ENCODE data around the gene GABRD.
"Not testable (repeated sequence)": the region's sequence is repeated elsewhere in the genome, so short reads cannot be mapped to it uniquely, and the experiment has no call there.

GABRD gene

DNA sequence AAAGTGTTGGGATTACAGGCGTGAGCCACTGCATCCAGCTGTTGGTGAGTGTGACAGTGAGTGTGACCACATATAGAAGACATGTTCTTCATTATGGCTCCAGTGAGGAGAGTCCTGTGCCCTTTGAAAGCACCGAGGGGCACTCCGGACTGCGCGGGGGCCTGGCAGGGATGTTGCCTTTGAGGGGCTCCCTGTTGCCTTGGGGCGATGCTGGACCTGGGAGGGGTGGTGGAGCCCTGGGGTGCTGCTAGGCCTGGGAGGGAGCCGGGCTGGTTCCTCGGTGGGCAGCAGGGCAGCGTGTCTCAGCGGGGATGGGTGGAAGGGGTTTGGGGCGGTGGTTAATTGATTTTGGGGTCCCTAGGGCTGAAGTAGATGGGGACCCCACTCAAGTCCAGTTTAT is 41.0 kb upstream of the GABRD start:
- Histone ChIP-seq H3K4me3 (ENCODE audit: low read depth in 1 of 2, low read length in 1 of 2) (no peak overlapping the region), H3K9me3 (no peaks in the 10 kb centered on the region), H3K36me3 (no peaks in the 10 kb centered on the region), H3K27ac (no peak overlapping the region), H3K27me3 (peaks cover 20% of the 10 kb centered on the region), H3K4me1 (ENCODE audit: control insufficient read depth in 1 of 2, insufficient read depth in 1 of 2, low read depth in 1 of 2, low read length in 1 of 2) (no peaks in the 10 kb centered on the region)
- TF ChIP-seq CTCF (IDR thresholded peaks at IDR 0.05): no peak

DNA sequence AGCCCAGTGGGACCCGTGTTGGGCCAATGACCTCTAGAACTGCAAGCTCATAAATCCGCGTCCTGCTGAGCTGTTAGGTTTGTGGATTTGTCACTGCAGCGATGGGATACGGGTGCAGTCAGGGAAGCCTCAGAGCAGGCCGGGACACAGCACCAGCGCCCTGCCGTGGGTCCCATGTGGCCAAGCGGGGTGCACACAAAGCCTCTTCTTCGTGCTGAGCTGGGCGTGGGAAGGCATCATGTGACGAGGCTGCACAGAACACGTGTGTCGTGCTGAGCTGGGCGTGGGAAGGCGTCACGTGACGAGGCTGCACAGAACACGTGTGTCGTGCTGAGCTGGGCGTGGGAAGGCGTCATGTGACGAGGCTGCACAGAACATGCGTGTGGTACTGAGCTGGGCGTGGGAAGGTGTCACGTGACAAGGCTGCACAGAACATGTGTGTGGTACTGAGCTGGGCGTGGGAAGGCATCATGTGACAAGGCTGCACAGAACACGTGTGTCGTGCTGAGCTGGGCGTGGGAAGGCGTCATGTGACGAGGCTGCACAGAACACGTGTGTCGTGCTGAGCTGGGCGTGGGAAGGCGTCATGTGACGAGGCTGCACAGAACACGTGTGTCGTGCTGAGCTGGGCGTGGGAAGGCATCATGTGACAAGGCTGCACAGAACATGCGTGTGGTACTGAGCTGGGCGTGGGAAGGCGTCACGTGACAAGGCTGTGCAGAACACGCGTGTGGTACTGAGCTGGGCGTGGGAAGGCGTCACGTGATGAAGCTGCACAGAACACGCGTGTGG is 40.3 kb upstream of the GABRD start:
- not testable (repeated sequence) for H3K4me3 ChIP-seq (ENCODE audit: low read depth in 1 of 2, low read length in 1 of 2); H3K36me3 ChIP-seq; H3K9me3 ChIP-seq; H3K27ac ChIP-seq; H3K4me1 ChIP-seq (ENCODE audit: control insufficient read depth in 1 of 2, insufficient read depth in 1 of 2, low read depth in 1 of 2, low read length in 1 of 2)
- H3K27me3 ChIP-seq: peaks cover 20% of the 10 kb centered on the region

GRCh38 chr1:1979482-1980165 is 39.5 kb upstream of the GABRD start:
- H3K9me3 ChIP-seq: no peaks in the 10 kb centered on the region
- peaks cover 15% of the 10 kb centered on the region for H3K27me3 ChIP-seq
- no peaks in the 10 kb centered on the region for H3K36me3 ChIP-seq
- no peak for TF ChIP-seq CTCF (IDR thresholded peaks at IDR 0.05)
- no peaks in the 10 kb centered on the region for H3K4me1 ChIP-seq (ENCODE audit: control insufficient read depth in 1 of 2, insufficient read depth in 1 of 2, low read depth in 1 of 2, low read length in 1 of 2)
- H3K4me3 ChIP-seq (ENCODE audit: low read depth in 1 of 2, low read length in 1 of 2): no peak overlapping the region
- no peak overlapping the region for H3K27ac ChIP-seq

DNA sequence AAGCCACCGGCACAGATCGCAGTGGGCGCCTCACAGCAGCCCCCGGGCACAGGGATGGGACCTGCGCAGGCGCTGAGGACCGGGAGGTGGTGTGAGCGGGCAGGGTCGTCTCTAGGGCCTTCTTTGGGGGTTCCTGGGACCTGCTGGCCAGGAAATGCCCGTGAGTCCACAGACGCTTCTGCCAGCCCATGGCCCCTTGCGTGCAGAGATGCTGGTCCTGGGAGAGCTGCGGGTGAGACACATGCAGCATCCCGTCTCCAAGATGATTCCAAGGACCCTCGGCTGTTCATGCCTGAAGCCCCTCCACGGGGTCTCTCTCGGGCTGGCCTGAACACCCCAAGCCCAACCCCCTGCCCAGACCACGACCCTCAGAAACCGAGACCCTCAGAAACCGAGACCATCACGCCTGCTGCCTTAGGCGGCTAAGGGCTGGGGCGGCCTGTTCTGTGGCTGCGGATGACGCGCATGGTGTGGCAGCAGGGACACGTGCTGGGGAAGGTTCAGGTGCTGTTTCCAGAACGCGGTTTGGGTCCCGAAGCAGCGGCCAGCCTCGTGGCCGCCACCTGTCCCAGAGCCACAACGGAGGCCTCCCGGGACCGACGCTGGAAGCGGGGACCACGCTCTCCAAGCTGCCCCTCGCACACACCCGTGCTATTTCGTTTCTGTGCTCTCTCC is 38.5 kb upstream of the GABRD start:
- no peak overlapping the region for H3K27ac ChIP-seq
- no peak for TF ChIP-seq CTCF (IDR thresholded peaks at IDR 0.05)
- peaks cover 6% of the 10 kb centered on the region for H3K27me3 ChIP-seq
- H3K4me1 ChIP-seq (ENCODE audit: control insufficient read depth in 1 of 2, insufficient read depth in 1 of 2, low read depth in 1 of 2, low read length in 1 of 2): no peaks in the 10 kb centered on the region
- no peaks in the 10 kb centered on the region for H3K36me3 ChIP-seq
- no peaks in the 10 kb centered on the region for H3K9me3 ChIP-seq
- H3K4me3 ChIP-seq (ENCODE audit: low read depth in 1 of 2, low read length in 1 of 2): no peak overlapping the region

GRCh38 chr1:1981142-1981500 is 38.0 kb upstream of the GABRD start:
- Histone ChIP-seq H3K27me3 (peaks cover 6% of the 10 kb centered on the region), H3K27ac (no peak overlapping the region), H3K36me3 (no peaks in the 10 kb centered on the region), H3K9me3 (no peaks in the 10 kb centered on the region), H3K4me1 (ENCODE audit: control insufficient read depth in 1 of 2, insufficient read depth in 1 of 2, low read depth in 1 of 2, low read length in 1 of 2) (no peaks in the 10 kb centered on the region), H3K4me3 (ENCODE audit: low read depth in 1 of 2, low read length in 1 of 2) (no peak overlapping the region)
- no peak for TF ChIP-seq CTCF (IDR thresholded peaks at IDR 0.05)

- not testable (repeated sequence) for H3K4me3 ChIP-seq (ENCODE audit: low read depth in 1 of 2, low read length in 1 of 2); H3K4me1 ChIP-seq (ENCODE audit: control insufficient read depth in 1 of 2, insufficient read depth in 1 of 2, low read depth in 1 of 2, low read length in 1 of 2); H3K27me3 ChIP-seq; H3K27ac ChIP-seq; H3K36me3 ChIP-seq; H3K9me3 ChIP-seq
Measured at GRCh38 chr1:1981631-1982327, 37.4 kb upstream of the GABRD start.

Measured in neutrophil (primary cell).